NCI-H82 treated with DMSO at 0.1 percent for 48 hours (cell line): Measurements from ENCODE around the gene SPRYD4.
"Not testable (repeated sequence)": the region's sequence is repeated elsewhere in the genome, so short reads cannot be mapped to it uniquely, and the experiment has no call there.

Experiments
- DNase-seq: peaks from one replicate; lab custom pipeline; 2025; ENCODE audit not compliant: unreplicated experiment; lab: John Stamatoyannopoulos, UW

SPRYD4 gene

DNA sequence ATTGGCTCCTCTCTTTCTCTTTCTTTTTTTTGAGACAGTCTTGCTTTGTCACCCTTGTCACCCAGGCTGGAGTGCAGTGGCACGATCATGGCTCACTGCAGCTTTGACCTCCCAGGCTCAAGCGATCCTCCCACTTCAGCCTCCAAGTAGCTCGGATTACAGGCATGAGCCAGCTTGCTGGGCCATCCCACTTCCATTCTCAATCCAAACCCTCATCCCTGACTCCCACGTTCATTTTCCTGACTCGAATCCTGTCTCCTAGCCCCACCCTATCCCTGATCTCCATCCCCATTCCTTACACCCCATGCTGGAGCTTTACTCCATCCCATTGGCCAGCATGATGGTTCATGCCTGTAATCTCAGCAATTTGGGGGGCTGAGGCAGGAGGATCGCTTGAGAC lies 7.8 kb downstream of the SPRYD4 start:
- no peak for DNase-seq

DNA sequence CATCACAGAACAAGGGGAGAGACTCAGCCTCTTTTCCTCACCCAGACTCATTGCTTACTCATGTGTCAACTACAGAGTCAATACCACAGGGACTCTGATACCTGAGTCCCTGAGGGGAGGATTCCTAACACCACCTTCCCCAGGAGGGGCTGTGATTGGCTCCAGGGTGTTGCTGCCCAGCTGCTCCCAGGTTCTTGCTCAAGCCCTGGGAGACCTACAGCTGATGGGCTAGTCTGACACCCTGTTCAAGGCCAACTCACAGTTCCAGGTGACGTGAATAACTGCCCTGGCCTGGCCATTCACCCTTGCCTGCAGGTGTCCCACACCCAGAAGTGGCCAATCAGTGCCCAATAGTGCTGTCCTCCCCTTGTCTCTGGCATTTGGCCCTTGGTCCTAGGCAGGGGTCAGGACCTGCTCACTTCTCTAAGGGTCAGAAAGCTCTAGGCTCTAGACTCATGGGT lies 8.6 kb downstream of the SPRYD4 start:
- no peak for DNase-seq

- no peak for DNase-seq
Measured at GRCh38 chr12:56477521-56478225, 9.3 kb downstream of the SPRYD4 start.

DNA sequence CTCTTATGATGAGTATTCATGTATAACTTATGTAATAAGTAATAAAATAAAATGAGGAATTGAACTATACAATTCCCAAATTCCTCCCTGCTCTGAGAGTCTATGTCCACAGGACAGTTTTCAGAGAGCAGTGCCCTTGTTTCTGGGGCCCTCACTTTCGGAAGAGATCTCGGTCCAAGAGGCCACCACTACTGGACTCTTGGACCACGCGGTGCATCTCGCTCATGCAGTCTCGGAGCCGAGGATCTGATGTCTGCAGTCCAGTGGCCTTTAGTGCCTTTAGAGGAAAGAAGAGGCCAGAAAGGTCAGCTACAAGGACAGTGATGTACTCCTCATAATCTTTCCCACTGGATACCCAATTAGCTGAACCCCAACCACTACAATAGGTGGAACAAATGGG lies 11.2 kb downstream of the SPRYD4 start:
- no peak for DNase-seq

- no peak for DNase-seq
Measured at GRCh38 chr12:56484566-56484965, 16.2 kb downstream of the SPRYD4 start.

DNA sequence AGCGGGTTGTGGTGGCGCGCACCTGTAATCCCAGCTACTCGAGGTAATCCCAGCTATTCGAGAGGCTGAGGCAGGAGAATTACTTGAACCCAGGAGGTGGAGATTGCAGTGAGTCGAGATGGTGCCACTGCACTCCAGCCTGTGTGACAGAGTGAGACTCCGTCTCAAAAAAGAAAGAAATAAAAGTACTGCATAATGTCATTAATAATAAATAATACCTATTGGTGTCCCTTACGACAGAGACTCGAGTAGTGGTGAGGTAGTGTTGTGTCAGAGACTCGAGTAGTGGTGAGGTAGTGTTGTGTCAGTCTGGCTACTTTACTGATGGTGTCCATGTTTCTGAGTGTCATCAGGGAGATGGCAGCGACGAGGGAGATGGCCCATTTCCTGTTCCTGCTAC lies 18.3 kb downstream of the SPRYD4 start:
- DNase-seq: no peak

GRCh38 chr12:56487448-56488040 lies 19.2 kb downstream of the SPRYD4 start:
- DNase-seq: no peak

DNA sequence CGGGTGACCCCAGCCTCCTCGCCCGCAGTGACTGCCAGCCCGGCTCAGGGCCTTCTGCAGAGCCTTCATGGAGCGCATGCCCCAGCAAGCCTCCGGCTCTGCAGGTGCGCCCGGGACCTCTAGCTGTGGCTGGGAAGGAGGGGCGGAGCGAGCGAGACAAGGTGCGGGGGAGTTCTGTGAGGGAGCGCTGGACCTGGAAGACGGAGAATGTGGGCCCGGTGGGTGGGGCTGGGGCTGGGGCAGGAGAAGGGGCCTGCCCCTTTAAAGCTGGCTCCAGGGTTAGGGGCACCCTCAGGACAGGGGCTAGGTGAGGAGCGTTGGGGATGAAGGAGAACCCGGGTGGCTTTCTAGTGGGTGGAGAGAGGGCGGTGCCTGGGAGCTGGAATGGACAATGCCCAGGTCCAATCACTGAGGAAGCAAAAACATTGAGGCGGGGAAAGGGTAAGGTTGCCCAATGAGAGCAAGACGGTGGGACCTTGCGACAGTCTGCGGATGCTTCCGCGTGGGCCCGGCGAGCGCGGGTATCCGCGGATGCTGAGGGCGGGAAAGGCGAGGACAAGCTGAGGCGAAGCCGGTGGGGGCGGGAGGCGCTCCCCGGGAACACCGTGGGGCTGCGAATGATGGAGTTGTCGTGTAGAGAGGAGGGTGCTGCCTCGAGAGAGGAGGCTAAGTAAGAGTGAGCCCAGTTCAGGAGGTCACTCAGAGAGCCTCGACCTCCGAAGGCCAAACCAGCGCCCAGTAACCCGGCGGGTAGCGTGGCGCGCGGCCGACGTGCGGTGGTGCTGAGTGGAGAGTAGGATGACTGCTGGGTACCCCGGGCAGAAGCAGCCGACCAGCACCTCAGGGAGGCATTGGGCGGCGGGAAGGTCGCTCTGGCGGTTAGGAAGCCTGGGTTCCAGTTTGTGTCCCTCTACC lies 19.9 kb downstream of the SPRYD4 start, which contains the start of gene GLS2:
GLS2 (minus strand) TSS at position 121 of the 915 bp plus-strand sequence; CDS start at position 78, 43 bp downstream.
- no peak for DNase-seq

DNA sequence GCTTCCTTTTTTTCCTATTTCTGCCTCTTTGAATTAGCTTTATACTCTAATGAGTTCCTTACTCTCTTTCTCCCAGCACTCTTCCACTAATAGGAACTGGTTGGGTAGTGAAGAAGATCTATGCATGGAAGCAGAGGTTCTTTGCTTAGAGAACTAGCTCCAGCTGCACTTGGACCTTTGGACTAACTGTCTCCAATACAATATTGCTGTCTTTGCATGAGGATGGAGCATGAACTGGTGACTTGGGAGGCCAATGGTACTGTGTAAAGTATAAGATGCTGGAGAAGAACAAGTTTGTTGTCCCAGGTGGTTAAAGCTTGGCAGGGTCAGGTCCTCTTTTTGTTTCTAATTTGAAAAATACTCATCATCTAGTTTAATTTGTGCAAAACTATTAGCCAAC lies 22.0 kb downstream of the SPRYD4 start:
- DNase-seq: no peak

- peak; percentile 35 for DNase-seq
Measured at GRCh38 chr12:56493409-56494105, 25.2 kb downstream of the SPRYD4 start.

DNA sequence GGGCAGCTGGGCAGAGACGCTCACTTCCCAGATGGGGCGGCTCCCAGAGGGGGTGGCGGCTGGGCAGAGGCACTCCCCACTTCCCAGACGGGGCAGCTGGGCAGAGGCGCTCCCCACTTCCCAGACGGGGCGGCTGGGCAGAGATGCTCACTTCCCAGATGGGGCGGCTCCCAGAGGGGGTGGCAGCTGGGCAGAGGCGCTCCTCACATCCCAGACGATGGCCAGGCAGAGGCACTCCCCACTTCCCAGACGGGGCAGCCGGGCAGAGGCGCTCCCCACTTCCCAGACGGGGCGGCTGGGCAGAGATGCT lies 25.7 kb downstream of the SPRYD4 start:
- DNase-seq: not testable (repeated sequence)

GRCh38 chr12:56494481-56494880 lies 26.1 kb downstream of the SPRYD4 start:
- DNase-seq: not testable (repeated sequence)

DNA sequence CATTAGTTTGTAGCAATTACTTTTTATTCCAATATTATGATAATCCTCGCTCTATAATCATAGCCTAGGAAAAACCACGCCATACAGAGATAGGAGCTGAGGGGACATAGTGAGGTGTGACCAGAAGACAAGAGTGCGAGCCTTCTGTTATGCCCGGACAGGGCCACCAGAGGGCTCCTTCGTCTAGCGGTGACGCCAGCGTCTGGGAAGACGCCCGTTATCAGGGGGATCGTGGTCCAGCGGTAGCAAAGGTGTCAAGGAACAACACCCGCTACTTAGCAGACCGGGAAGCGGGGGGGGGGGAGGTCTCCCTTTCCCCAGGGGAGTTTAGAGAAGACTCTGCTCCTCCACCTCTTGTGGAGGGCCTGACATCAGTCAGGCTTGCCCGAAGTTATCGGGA lies 28.3 kb downstream of the SPRYD4 start:
- not testable (repeated sequence) for DNase-seq

- peak; percentile 18 for DNase-seq
Measured at GRCh38 chr12:56498126-56498902, 29.9 kb downstream of the SPRYD4 start.

DNA sequence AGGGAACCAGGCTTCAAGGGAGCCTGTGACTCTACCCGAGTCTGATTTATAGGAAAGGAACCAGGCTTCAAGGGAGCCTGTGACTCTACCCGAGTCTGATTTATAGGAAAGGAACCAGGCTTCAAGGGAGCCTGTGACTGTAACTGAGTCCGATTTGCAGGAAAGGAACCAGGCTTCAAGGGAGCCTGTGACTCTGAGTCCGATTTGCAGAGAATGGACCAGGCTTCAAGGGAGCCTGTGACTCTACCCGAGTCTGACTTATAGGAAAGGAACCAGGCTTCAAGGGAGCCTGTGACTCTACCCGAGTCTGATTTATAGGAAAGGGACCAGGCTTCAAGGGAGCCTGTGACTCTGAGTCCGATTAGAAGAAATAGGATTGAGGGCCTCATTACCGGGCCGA lies 31.1 kb downstream of the SPRYD4 start:
- DNase-seq: not testable (repeated sequence)

DNA sequence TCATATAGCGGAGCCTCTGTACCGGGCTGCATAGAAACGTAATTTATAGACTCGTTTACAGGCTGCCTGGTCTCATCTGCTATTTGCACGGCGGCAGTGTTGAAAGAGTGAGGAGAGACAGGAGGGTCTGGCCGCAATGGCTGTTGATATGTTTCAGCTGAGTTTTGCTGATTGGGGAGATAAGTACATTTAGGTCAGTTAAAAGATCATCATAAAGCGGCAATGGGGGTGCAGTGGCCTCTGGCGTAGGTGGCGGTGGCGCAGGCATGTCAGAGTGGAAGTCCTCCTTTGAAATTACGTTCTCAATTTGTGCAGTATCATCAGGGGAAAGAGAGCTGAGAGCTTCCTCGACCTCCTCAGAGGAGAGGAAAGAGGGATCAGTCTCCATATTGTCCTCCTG lies 31.5 kb downstream of the SPRYD4 start:
- not testable (repeated sequence) for DNase-seq

DNA sequence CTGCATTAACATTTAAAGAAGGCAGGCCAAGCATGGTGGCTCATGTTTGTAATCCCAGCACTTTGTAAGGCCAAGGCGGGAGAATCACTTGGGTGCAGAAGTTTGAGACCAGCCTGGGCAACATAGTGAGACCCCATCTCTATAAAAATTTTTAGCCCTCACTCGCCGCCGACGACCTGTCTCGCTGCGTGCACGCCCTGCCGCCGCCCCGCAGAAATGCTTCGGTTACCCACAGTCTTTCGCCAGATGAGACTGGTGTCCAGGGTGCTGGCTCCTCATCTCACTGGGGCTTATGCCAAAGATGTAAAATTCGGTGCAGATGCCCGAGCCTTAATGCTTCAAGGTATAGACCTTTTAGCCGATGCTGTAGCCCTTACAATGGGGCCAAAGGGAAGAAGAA lies 42.4 kb downstream of the SPRYD4 start:
- DNase-seq: no peak

DNA sequence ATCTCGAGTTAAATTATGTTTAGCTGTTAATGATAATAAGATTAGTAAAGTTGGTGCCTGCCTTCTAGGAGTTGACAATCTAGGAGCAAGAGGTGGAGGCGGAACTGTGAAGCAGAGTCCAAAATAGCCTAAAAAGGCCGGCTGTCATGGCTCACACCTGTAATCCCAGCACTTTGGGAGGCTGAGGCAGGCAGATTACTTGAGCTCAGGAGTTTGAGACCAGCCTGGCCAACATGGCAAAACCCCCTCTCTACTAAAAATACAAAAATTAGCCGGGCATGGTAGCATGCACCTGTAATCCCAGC lies 45.6 kb downstream of the SPRYD4 start:
- DNase-seq: not testable (repeated sequence)

- no peak for DNase-seq
Measured at GRCh38 chr12:56517854-56518253, 49.5 kb downstream of the SPRYD4 start.

DNA sequence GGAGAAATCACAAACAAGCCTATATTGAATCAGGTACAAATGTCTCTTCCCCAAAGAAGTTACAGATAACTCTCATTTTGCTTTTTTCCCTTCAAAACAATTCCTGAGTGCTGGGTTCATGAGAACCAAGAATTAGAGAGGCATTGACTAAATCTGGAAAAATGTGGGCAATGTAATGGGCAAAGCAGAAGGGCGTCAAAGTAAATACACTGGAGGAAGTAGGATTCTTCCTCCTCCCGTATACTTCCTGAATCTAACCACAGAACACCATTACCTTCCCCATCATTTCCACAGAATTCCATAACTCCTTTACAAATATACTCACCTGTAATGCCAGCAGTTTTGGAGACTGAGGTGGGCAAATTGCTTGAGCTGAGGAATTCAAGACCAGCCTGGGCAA lies 50.2 kb downstream of the SPRYD4 start:
- DNase-seq: no peak

DNA sequence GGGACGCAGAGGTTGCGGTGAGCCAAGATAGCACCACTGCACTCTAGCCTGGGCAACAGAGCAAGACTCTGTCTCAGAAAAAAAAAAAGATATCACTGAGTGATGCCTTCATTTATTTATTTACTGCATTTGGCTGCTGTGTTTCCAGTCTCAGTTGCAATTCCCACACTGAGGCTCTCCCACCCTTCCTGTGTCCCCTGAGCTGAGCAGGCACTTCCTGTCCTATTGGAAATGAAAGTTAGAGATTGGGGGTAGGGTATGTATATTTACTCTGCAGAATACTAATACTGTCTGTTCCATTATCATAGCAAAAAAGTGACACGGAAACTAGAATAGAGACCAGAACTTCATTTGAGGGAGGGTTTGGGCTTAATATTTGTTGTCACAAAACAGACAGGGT lies 51.7 kb downstream of the SPRYD4 start:
- DNase-seq: no peak
